Measurements from ENCODE around the gene PPP1R14D.

GRCh38 chr15:40821195-40821594, 7.3 kb downstream of the PPP1R14D start:
- no peak for TF ChIP-seq CTCF (IDR thresholded peaks at IDR 0.05; ENCODE audit: insufficient read depth, low read length)
- TF ChIP-seq REST (IDR thresholded peaks at IDR 0.05; ENCODE audit: insufficient replicate concordance, low read depth): no peak
- TF ChIP-seq GABPA (IDR thresholded peaks at IDR 0.05; ENCODE audit: low read depth): no peak
- no peak for TF ChIP-seq POLR2AphosphoS5 (IDR thresholded peaks at IDR 0.05; ENCODE audit: low read depth)
- no peak for TF ChIP-seq SPI1 (IDR thresholded peaks at IDR 0.05; ENCODE audit: borderline replicate concordance, low read depth)

Measured in HL-60 (cell line).